Measurements from ENCODE around the gene EID1. TPM values are rescaled to one million over a fixed set of nuclear protein-coding genes. Genes with fewer than 3 reads are reported as not detected.

EID1 gene, protein sequence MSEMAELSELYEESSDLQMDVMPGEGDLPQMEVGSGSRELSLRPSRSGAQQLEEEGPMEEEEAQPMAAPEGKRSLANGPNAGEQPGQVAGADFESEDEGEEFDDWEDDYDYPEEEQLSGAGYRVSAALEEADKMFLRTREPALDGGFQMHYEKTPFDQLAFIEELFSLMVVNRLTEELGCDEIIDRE
- 104 and 106 TPM in 2 replicates for total RNA-seq (2014; rRNA removed; shearing (Covaris generic))
- total RNA-seq (2022): 93.7 and 111 TPM in 2 replicates
- Bru-seq, nascent RNA: percentile 97 among the genes with signal in this experiment
- percentile 99 among the genes with signal in this experiment for BruChase-seq, experiment 1, labeled RNA remaining after a 6-hour chase
- percentile 99 among the genes with signal in this experiment for BruChase-seq, experiment 2, labeled RNA remaining after a 2-hour chase
- long read RNA-seq, transcript EID1-201 (1 exons, 2,298 nt): major isoform, 345 of 347 reads
- long read RNA-seq, partial matches to known transcripts: 0 of 347 reads
- long read RNA-seq, other reads (novel, unspliced or antisense): 2 of 347 reads

DNA sequence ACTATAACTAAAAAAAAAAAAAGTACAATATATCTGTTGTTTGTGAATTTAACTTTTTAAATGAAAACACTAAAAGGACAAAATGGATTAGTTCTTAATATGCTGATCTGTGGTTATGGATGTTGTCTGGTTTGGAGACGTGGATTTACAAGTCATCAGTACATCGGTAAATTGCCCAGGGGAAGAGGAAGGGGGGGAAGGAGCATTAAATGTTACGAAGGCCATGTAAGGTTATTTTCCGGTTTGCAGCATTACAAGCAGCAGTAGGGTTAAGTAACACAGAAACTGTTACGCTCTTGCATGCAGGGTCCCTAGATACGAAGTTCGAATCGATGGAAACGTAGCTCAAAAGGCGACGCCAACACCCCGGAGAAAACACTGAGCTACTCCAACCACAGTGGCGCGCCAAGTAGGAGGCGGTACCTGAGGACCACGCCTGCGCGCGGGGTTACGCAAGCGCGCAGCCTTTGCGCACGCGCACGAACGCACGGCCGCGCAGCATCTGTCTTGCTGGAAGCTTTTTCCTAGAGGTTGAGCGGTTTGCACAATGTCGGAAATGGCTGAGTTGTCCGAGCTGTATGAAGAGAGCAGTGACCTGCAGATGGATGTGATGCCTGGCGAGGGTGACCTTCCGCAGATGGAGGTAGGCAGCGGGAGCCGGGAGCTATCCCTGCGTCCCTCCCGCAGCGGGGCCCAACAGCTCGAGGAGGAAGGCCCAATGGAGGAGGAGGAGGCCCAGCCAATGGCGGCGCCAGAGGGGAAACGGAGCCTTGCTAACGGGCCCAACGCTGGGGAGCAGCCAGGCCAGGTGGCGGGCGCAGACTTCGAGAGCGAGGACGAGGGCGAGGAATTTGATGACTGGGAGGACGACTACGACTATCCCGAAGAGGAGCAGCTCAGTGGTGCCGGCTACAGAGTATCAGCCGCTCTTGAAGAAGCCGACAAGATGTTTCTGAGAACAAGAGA lies at the start of gene EID1:
Gene EID1 (plus strand): TSS at position 505 of the 966 bp plus-strand sequence. CDS start 43 bp downstream, at position 548.
- Histone ChIP-seq H4K20me1 (ENCODE audit: insufficient read depth, low read length) (peaks cover 34% of the 10 kb centered on the region), H3K36me3 (ENCODE audit: insufficient read depth, low read length) (peaks cover 24% of the 10 kb centered on the region), H3K4me3 (ENCODE audit: low read depth, low read length, poor library complexity, severe bottlenecking) (peak within 1 kb of the TSS; percentile 85), H3K4me1 (ENCODE audit: insufficient read depth, low read length, poor library complexity, severe bottlenecking) (peaks cover 16% of the 10 kb centered on the region), H2AFZ (ENCODE audit: low read length) (peak within 1 kb of the TSS; percentile 87), H3K9me3 (ENCODE audit: low read length) (no peaks in the 10 kb centered on the region), H3K9me2 (ENCODE audit: insufficient read depth, low read length) (no peaks in the 10 kb centered on the region), H3K27ac (ENCODE audit: low read depth, low read length, poor library complexity, severe bottlenecking) (peak within 1 kb of the TSS; percentile 72), H3K79me2 (ENCODE audit: insufficient read depth, low read depth, low read length) (peaks cover 28% of the 10 kb centered on the region), H3K4me2 (ENCODE audit: low read length) (peak within 1 kb of the TSS; percentile 98)
- DNase-seq (ENCODE audit: low spot score): peak; percentile 97
- intact Hi-C loops (cut with micrococcal nuclease; ENCODE audit: unreplicated experiment): loop anchor here (2.0 kb wide), 3 partner anchors 67 to 743 kb away; partner anchors contain the start of genes CEP152, DTWD1 and FAM227B
- ChIA-PET CTCF (ENCODE audit: unreplicated experiment) (interaction anchor here (0.6 to 1.0 kb wide), 3 partner anchors 11 to 179 kb away, joined by 3 read pairs; no protein-coding TSS in a partner anchor), POLR2A (interaction anchor here (0.6 to 3.0 kb wide), 16 partner anchors 9 to 540 kb away, joined by 3 to 19 read pairs (median 4); partner anchors contain the start of genes CEP152 and GALK2)
- no peak for TF ChIP-seq EZH2phosphoT487 (IDR thresholded peaks at IDR 0.05; ENCODE audit: borderline replicate concordance, low read depth, low read length)
- TF ChIP-seq, protein P1, sequence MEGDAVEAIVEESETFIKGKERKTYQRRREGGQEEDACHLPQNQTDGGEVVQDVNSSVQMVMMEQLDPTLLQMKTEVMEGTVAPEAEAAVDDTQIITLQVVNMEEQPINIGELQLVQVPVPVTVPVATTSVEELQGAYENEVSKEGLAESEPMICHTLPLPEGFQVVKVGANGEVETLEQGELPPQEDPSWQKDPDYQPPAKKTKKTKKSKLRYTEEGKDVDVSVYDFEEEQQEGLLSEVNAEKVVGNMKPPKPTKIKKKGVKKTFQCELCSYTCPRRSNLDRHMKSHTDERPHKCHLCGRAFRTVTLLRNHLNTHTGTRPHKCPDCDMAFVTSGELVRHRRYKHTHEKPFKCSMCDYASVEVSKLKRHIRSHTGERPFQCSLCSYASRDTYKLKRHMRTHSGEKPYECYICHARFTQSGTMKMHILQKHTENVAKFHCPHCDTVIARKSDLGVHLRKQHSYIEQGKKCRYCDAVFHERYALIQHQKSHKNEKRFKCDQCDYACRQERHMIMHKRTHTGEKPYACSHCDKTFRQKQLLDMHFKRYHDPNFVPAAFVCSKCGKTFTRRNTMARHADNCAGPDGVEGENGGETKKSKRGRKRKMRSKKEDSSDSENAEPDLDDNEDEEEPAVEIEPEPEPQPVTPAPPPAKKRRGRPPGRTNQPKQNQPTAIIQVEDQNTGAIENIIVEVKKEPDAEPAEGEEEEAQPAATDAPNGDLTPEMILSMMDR (conservative IDR thresholded peaks at IDR 0.05; ENCODE audit: low read length): no peak
- BruUV-seq (replicated peaks): TSS peak; percentile 87

DNA sequence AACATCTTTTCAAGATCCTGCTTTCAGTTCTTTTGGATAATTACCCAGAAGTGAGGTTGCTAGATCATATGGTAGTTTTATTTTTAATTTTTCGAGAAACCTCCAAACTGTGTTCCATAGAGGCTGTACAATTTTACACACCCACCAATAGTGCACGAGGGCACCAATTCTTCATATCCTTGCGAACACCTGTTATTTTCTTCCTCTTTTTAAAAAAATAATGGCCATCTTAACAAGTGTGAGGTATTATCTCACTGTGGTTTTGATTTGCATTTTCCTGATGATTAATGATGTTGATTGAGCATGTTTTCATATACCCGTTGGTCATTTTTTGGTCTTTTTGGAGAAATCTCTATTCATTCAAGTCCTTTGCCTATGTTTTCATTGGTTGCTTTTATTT lies 49.5 kb upstream of the EID1 start:
- no peaks in the 10 kb centered on the region for H4K20me1 ChIP-seq (ENCODE audit: insufficient read depth, low read length)
- no peak overlapping the region for H3K4me3 ChIP-seq (ENCODE audit: low read depth, low read length, poor library complexity, severe bottlenecking)
- no peaks in the 10 kb centered on the region for H3K79me2 ChIP-seq (ENCODE audit: insufficient read depth, low read depth, low read length)
- no peaks in the 10 kb centered on the region for H3K36me3 ChIP-seq (ENCODE audit: insufficient read depth, low read length)
- no peaks in the 10 kb centered on the region for H3K9me3 ChIP-seq (ENCODE audit: low read length)
- H2AFZ ChIP-seq (ENCODE audit: low read length): no peak overlapping the region
- no peak overlapping the region for H3K27ac ChIP-seq (ENCODE audit: low read depth, low read length, poor library complexity, severe bottlenecking)
- no TSS peak for BruUV-seq (replicated peaks)
- no peaks in the 10 kb centered on the region for H3K9me2 ChIP-seq (ENCODE audit: insufficient read depth, low read length)
- CTCF ChIA-PET (ENCODE audit: unreplicated experiment): no interaction called here
- DNase-seq (ENCODE audit: low spot score): no peak
- no peak overlapping the region for H3K4me2 ChIP-seq (ENCODE audit: low read length)
- intact Hi-C loops (cut with micrococcal nuclease; ENCODE audit: unreplicated experiment): no loop called here
- POLR2A ChIA-PET: interaction anchor here (0.7 kb wide), 1 partner anchor 674 kb away, joined by 3 read pairs; no protein-coding TSS in a partner anchor
- H3K4me1 ChIP-seq (ENCODE audit: insufficient read depth, low read length, poor library complexity, severe bottlenecking): no peaks in the 10 kb centered on the region
- TF ChIP-seq EZH2phosphoT487 (IDR thresholded peaks at IDR 0.05; ENCODE audit: borderline replicate concordance, low read depth, low read length): no peak
- TF ChIP-seq, protein P1 (conservative IDR thresholded peaks at IDR 0.05; ENCODE audit: low read length): no peak
